NCI-H1930 (cell line): ENCODE results near the gene ABLIM2.

Source experiments
- DNase-seq, 2 experiments: peaks; one replicate each; lab custom pipeline; 2025; lab: John Stamatoyannopoulos, UW

Gene ABLIM2

GRCh38 chr4:8103421-8104390, 54.9 kb downstream of the ABLIM2 start:
- DNase-seq: no peak

GRCh38 chr4:8102831-8103230, 55.8 kb downstream of the ABLIM2 start:
- DNase-seq: no peak

GRCh38 chr4:8102076-8102355, 56.6 kb downstream of the ABLIM2 start:
- no peak for DNase-seq

- no peak for DNase-seq
Measured at GRCh38 chr4:8101213-8102075, 57.2 kb downstream of the ABLIM2 start.

- no peak for DNase-seq
Measured at GRCh38 chr4:8099981-8100464, 58.6 kb downstream of the ABLIM2 start.

GRCh38 chr4:8098506-8098905, 60.1 kb downstream of the ABLIM2 start:
- DNase-seq: no peak

GRCh38 chr4:8097721-8098345, 60.8 kb downstream of the ABLIM2 start:
- no peak for DNase-seq

- DNase-seq: no peak
Measured at GRCh38 chr4:8097141-8097541, 61.5 kb downstream of the ABLIM2 start.

GRCh38 chr4:8096690-8097061, 61.9 kb downstream of the ABLIM2 start:
- no peak for DNase-seq

- DNase-seq: no peak
Measured at GRCh38 chr4:8095956-8096689, 62.5 kb downstream of the ABLIM2 start.

- DNase-seq: no peak
Measured at GRCh38 chr4:8093587-8094274, 64.9 kb downstream of the ABLIM2 start.

GRCh38 chr4:8092282-8092681, 66.3 kb downstream of the ABLIM2 start:
- no peak for DNase-seq

GRCh38 chr4:8090744-8091301, 67.8 kb downstream of the ABLIM2 start:
- DNase-seq: no peak

GRCh38 chr4:8090312-8090711, 68.3 kb downstream of the ABLIM2 start:
- no peak for DNase-seq

- no peak for DNase-seq
Measured at GRCh38 chr4:8089862-8090261, 68.8 kb downstream of the ABLIM2 start.

- DNase-seq: no peak
Measured at GRCh38 chr4:8088966-8089491, 69.6 kb downstream of the ABLIM2 start.

- no peak for DNase-seq
Measured at GRCh38 chr4:8087921-8088495, 70.6 kb downstream of the ABLIM2 start.

- no peak for DNase-seq
Measured at GRCh38 chr4:8086783-8087445, 71.7 kb downstream of the ABLIM2 start.

GRCh38 chr4:8085491-8086117, 73.0 kb downstream of the ABLIM2 start:
- no peak for DNase-seq
